Stomach (tissue), 9 donors: ENCODE measurements around the gene CPNE9. TPM values are rescaled to one million over a fixed set of nuclear protein-coding genes. Genes with fewer than 3 reads are reported as not detected.

Source experiments
- DNase-seq, 2 donors: peaks; one replicate each; pipeline versions ENCODE4 v3.0.0 to v3.0.0-alpha.2; 2013 to 2019
- H3K27ac ChIP-seq, 5 donors: fragments of 200-600 bp in 4 of 5; sonication (generic) in 4 of 5; one replicate each; pipeline ENCODE4 v1.5.1; 2013 to 2019; ENCODE audit warnings: mild to moderate bottlenecking in 1 of 5, moderate library complexity in 1 of 5
- H3K27me3 ChIP-seq, 3 donors: fragments of 200-600 bp; sonication (generic); one replicate each; pipeline ENCODE4 v1.5.1; 2017 to 2019; ENCODE audit warnings: mixed run types in 1 of 3
- H3K36me3 ChIP-seq, 4 donors: fragments of 200-600 bp; sonication (generic); 1 replicate in 3 of 4; 2 replicates in 1 of 4; pipeline ENCODE4 v1.5.1; 2016 to 2019
- H3K4me1 ChIP-seq, 4 donors: fragments of 200-600 bp; sonication (generic); one replicate each; pipeline ENCODE4 v1.5.1; 2016 to 2019
- H3K4me3 ChIP-seq, 4 donors: fragments of 200-600 bp; sonication (generic) in 3 of 4; one replicate each; pipeline ENCODE4 v1.5.1; 2016 to 2019; ENCODE audit warnings: mild to moderate bottlenecking in 1 of 4
- H3K9me3 ChIP-seq, 4 donors: fragments of 200-600 bp; sonication (generic); one replicate each; pipeline ENCODE4 v1.5.1; 2016 to 2019
- CTCF ChIP-seq, 7 experiments: fragments of 450-650 bp in 4 of 7; fragments of 200-600 bp in 3 of 7; sonication (generic) in 3 of 7; IDR thresholded peaks; one replicate each; pipeline ENCODE4 v1.5.1; 2016 to 2019; ENCODE audit warnings: antibody characterized with exemption in 7 of 7, control low read depth in 2 of 7, mild to moderate bottlenecking in 1 of 7
- EP300 ChIP-seq: sonication (generic); formaldehyde crosslinking; IDR thresholded peaks from one replicate; pipeline ENCODE4 v1.6.1; 2017; ENCODE audit warnings: antibody characterized with exemption
- POLR2A ChIP-seq, 4 donors: fragments of 450-650 bp; IDR thresholded peaks; one replicate each; pipeline ENCODE4 v1.6.1; 2016; ENCODE audit warnings: antibody characterized with exemption in 4 of 4, control low read depth in 2 of 4, mild to moderate bottlenecking in 1 of 4, moderate library complexity in 1 of 4
- POLR2AphosphoS5 ChIP-seq, 3 donors: sonication (generic); formaldehyde crosslinking; IDR thresholded peaks; one replicate each; pipeline ENCODE4 v1.6.1; 2016; ENCODE audit warnings: antibody characterized with exemption in 3 of 3
- WGBS, 5 donors: extraction: QIAGEN DNeasy Blood & Tissue Kit in 3 of 5; methylation state at CpG; one replicate each; pipeline versions ENCODE4 v1.1.5 to v1.1.7; 2013 to 2018; 5-methylcytosine and 5-hydroxymethylcytosine counted together
- intact Hi-C: fragments of 100-400 bp; cut with DNase I; formaldehyde crosslinking; loops from one replicate; pipeline ENCODE4 v1.15.1; 2023; ENCODE audit warnings: low total_unique reads
- polyA plus RNA-seq, 3 donors: library from polyadenylated mRNA; stranded (reverse); fragments of 200-250 nt; gene quantifications; one replicate each; pipeline ENCODE4 v1.2.3, GENCODE V29; 2013
- total RNA-seq, 5 donors: library from RNA; depleted of rRNA; stranded (reverse); fragments of >200 nt; gene quantifications; one replicate each; pipeline versions ENCODE4 v1.1.0 to v1.2.3, GENCODE V29; 2014 to 2016
- donor health status: healthy with polysubstance abuse.
- donor health status: Bipolar disorder and iron deficiency.
- donor health status: healthy.

CPNE9 gene
- total and polyA plus RNA-seq, 8 donors: 0.10 to 0.19 TPM; not detected in 6

DNA sequence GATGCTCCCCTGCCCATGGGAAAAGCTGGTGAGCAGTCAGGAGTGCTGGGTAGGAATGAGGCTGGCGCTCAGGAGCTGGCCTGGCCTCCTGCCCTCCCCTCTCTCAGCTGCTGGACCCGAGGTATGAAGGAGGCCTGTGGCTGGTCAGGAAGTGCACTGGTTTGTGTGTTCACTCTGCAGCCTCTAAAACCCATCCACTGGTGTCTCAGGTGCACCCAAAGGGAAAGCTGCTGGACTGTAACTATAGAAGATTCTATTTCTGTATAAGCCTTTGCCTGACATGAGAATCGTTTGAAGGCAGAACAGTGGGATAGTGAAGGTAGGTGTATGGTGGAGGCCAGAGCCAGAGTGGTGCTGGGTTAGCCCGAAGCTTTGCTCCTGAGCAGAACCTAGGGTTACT lies 5.7 kb upstream of the CPNE9 start:
- Histone ChIP-seq H3K4me3 (no peak overlapping the region), H3K27ac (no peak overlapping the region), H3K9me3 (no peaks in the 10 kb centered on the region), H3K4me1 (no peaks in the 10 kb centered on the region), H3K36me3 (peaks cover 24 to 100% (median 100%) of the 10 kb centered on the region in 4 donors), H3K27me3 (peaks cover 0 to under 1% (median 0%) of the 10 kb centered on the region in 3 donors)
- TF ChIP-seq EP300 (no peak), POLR2A (IDR thresholded peaks at IDR 0.05) (no peak), CTCF (IDR thresholded peaks at IDR 0.05) (no peak), POLR2AphosphoS5 (IDR thresholded peaks at IDR 0.05) (no peak)
- 79 to 88% (median 84%) methylated on average over 4 of the region's 4 CpGs for WGBS, 5 donors
- intact Hi-C loops: no loop called here
- no peak for DNase-seq

- Histone ChIP-seq H3K4me1 (peaks cover 0 to under 1% (median 0%) of the 10 kb centered on the region in 4 donors), H3K4me3 (no peak overlapping the region), H3K9me3 (no peaks in the 10 kb centered on the region), H3K27me3 (peaks cover 0 to 5% (median under 1%) of the 10 kb centered on the region in 3 donors), H3K36me3 (peaks cover 24 to 100% (median 98%) of the 10 kb centered on the region in 4 donors), H3K27ac (no peak overlapping the region)
- 93 to 100% (median 98%) methylated on average over 3 of the region's 3 CpGs for WGBS, 5 donors
- DNase-seq: no peak
- intact Hi-C loops: no loop called here
- TF ChIP-seq EP300 (no peak), POLR2AphosphoS5 (IDR thresholded peaks at IDR 0.05) (no peak), POLR2A (IDR thresholded peaks at IDR 0.05) (no peak), CTCF (IDR thresholded peaks at IDR 0.05) (no peak)
Observed at GRCh38 chr3:9698293-9698692, 5.3 kb upstream of the CPNE9 start.

- no peak overlapping the region for H3K4me3 ChIP-seq
- TF ChIP-seq POLR2AphosphoS5 (IDR thresholded peaks at IDR 0.05) (no peak), POLR2A (IDR thresholded peaks at IDR 0.05) (no peak), EP300 (no peak), CTCF (IDR thresholded peaks at IDR 0.05) (no peak)
- no peak overlapping the region for H3K27ac ChIP-seq
- H3K4me1 ChIP-seq: peaks cover 16 to 21% (median 17%) of the 10 kb centered on the region in 4 donors
- peaks cover 15 to 77% (median 76%) of the 10 kb centered on the region in 4 donors for H3K36me3 ChIP-seq
- DNase-seq: no peak
- intact Hi-C loops: no loop called here
- H3K9me3 ChIP-seq: no peaks in the 10 kb centered on the region
- 81 to 90% (median 88%) methylated on average over 2 of the region's 2 CpGs for WGBS, 5 donors
- H3K27me3 ChIP-seq: peaks cover 6 to 27% (median 20%) of the 10 kb centered on the region in 3 donors
Observed at GRCh38 chr3:9700536-9700935, 3.1 kb upstream of the CPNE9 start.

GRCh38 chr3:9701006-9701405 lies 2.6 kb upstream of the CPNE9 start:
- H3K36me3 ChIP-seq: peaks cover 15 to 73% (median 71%) of the 10 kb centered on the region in 4 donors
- peaks cover 6 to 31% (median 20%) of the 10 kb centered on the region in 3 donors for H3K27me3 ChIP-seq
- DNase-seq: no peak
- TF ChIP-seq POLR2AphosphoS5 (IDR thresholded peaks at IDR 0.05) (no peak), CTCF (IDR thresholded peaks at IDR 0.05) (no peak)
- peaks cover 16 to 21% (median 17%) of the 10 kb centered on the region in 4 donors for H3K4me1 ChIP-seq
- no peak overlapping the region for H3K27ac ChIP-seq
- no peak overlapping the region for H3K4me3 ChIP-seq
- intact Hi-C loops: no loop called here
- H3K9me3 ChIP-seq: no peaks in the 10 kb centered on the region
- WGBS, 5 donors: 90 to 96% (median 93%) methylated on average over 7 of the region's 7 CpGs
